Esophagus muscularis mucosa (tissue), 4 donors: Measurements from ENCODE around the gene CNBD2. TPM values are rescaled to one million over a fixed set of nuclear protein-coding genes. Genes with fewer than 3 reads are reported as not detected.
"Not testable (repeated sequence)": the region's sequence is repeated elsewhere in the genome, so short reads cannot be mapped to it uniquely, and the experiment has no call there.

Experiments used
- DNase-seq: peaks from one replicate; pipeline ENCODE4 v3.0.0-alpha.2; 2017; ENCODE audit errors: extremely low spot score
- H3K27ac ChIP-seq, 4 donors: fragments of 200-600 bp; sonication (generic); replicated peaks in 1 of 4; 1 replicate in 3 of 4; 2 replicates in 1 of 4; pipeline ENCODE4 v1.5.1; 2016 to 2019; ENCODE audit warnings: mild to moderate bottlenecking in 1 of 4
- H3K27me3 ChIP-seq, 4 donors: fragments of 200-600 bp; sonication (generic); one replicate each; pipeline versions ENCODE4 v1.5.1 to v1.6.0; 2016 to 2019
- H3K36me3 ChIP-seq, 4 donors: fragments of 200-600 bp; sonication (generic); one replicate each; pipeline ENCODE4 v1.5.1; 2016 to 2019
- H3K4me1 ChIP-seq, 4 donors: fragments of 200-600 bp; sonication (generic); one replicate each; pipeline ENCODE4 v1.5.1; 2016 to 2019
- H3K4me3 ChIP-seq, 4 donors: fragments of 200-600 bp; sonication (generic); 1 replicate in 2 of 4; 2 replicates in 2 of 4; pipeline ENCODE4 v1.5.1; 2016 to 2019; ENCODE audit warnings: mild to moderate bottlenecking in 4 of 4, moderate library complexity in 1 of 4
- H3K9me3 ChIP-seq, 4 donors: fragments of 200-600 bp; sonication (generic); 1 replicate in 3 of 4; 2 replicates in 1 of 4; pipeline ENCODE4 v1.5.1; 2016 to 2019
- EP300 ChIP-seq: sonication (generic); formaldehyde crosslinking; IDR thresholded peaks from one replicate; pipeline ENCODE4 v1.6.1; 2017; ENCODE audit warnings: antibody characterized with exemption
- POLR2A ChIP-seq: fragments of 450-650 bp; IDR thresholded peaks from one replicate; pipeline ENCODE4 v1.6.1; 2017; ENCODE audit warnings: antibody characterized with exemption, moderate library complexity, mild to moderate bottlenecking, low read depth
- POLR2AphosphoS5 ChIP-seq, 2 donors: sonication (generic); formaldehyde crosslinking; IDR thresholded peaks; one replicate each; pipeline ENCODE4 v1.6.1; 2017; ENCODE audit warnings: antibody characterized with exemption in 2 of 2
- WGBS: methylation state at CpG from one replicate; pipeline ENCODE4 v1.1.5; 2018; 5-methylcytosine and 5-hydroxymethylcytosine counted together
- intact Hi-C: fragments of 100-400 bp; cut with DNase I; formaldehyde crosslinking; loops from one replicate; pipeline ENCODE4 v1.15.1; 2023
- total RNA-seq, 4 donors: library from RNA; depleted of rRNA; stranded (reverse); fragments of >200 nt; gene quantifications; one replicate each; pipeline versions ENCODE4 v1.1.0 to v1.2.1, GENCODE V29; 2016
- TF ChIP-seq, protein P1 (sequence below), 3 experiments: fragments of 200-600 bp in 2 of 3; fragments of 450-650 bp in 1 of 3; sonication (generic) in 2 of 3; IDR thresholded peaks; one replicate each; pipeline ENCODE4 v1.5.1; 2017 to 2019; ENCODE audit warnings: antibody characterized with exemption in 3 of 3, mild to moderate bottlenecking in 2 of 3, moderate library complexity in 1 of 3

The CNBD2 gene
- total RNA-seq, 4 donors from 2014 or later: 4.2 to 7.1 (median 4.7) TPM

DNA sequence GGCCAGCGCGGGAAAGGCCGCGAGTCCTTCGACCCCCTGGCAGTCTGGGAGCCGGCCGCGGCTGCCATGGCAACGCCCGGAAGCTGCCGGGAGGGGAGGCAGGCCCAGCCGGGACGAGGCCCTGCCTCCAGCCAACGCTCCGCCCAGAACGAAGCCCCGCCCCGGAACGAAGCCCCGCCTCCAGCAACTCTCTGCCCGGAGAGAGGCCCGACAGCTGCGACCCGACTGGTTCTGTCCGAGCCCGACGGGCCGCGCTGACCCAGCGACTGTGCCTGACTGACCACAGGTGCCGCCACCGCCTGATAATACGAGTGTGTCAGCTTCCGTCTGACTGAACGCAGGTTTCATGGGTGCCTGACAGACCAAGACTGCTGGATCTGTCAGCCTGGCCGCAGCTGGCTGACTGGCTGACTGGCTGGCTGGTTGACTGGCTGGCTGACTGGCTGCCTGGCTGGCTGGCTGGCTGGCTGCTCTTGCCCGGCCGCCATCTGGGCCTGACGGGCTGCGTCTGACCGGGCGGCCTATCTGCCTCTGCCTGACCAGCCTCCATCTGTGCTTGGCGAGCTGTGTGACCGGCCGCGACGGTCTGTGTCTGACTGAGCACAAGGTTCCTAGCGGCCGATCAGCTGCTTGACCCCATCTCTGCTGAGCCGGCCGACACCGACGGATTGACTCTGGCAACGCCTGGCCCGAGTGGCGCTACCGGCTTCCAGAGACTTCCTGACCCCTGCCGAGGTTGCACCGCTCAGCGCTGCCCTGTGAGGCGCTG, 96.5 kb downstream of the CNBD2 start:
- peak overlapping the region; percentile 78 to 84 (median 82) for H3K27ac ChIP-seq
- WGBS: 4% methylated on average over 15 of the region's 61 CpGs
- H3K9me3 ChIP-seq: no peaks in the 10 kb centered on the region
- peak overlapping the region; percentile 60 to 83 (median 62) for H3K4me3 ChIP-seq
- peak; percentile 87 to 89 for TF ChIP-seq POLR2AphosphoS5 (IDR thresholded peaks at IDR 0.05)
- TF ChIP-seq, protein P1, sequence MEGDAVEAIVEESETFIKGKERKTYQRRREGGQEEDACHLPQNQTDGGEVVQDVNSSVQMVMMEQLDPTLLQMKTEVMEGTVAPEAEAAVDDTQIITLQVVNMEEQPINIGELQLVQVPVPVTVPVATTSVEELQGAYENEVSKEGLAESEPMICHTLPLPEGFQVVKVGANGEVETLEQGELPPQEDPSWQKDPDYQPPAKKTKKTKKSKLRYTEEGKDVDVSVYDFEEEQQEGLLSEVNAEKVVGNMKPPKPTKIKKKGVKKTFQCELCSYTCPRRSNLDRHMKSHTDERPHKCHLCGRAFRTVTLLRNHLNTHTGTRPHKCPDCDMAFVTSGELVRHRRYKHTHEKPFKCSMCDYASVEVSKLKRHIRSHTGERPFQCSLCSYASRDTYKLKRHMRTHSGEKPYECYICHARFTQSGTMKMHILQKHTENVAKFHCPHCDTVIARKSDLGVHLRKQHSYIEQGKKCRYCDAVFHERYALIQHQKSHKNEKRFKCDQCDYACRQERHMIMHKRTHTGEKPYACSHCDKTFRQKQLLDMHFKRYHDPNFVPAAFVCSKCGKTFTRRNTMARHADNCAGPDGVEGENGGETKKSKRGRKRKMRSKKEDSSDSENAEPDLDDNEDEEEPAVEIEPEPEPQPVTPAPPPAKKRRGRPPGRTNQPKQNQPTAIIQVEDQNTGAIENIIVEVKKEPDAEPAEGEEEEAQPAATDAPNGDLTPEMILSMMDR (IDR thresholded peaks at IDR 0.05): no peak
- no peak for TF ChIP-seq EP300
- no peaks in the 10 kb centered on the region for H3K36me3 ChIP-seq
- peak; percentile 99 for DNase-seq
- intact Hi-C loops: no loop called here
- peaks cover 5 to 19% (median 16%) of the 10 kb centered on the region in 4 donors for H3K4me1 ChIP-seq
- no peaks in the 10 kb centered on the region for H3K27me3 ChIP-seq

DNA sequence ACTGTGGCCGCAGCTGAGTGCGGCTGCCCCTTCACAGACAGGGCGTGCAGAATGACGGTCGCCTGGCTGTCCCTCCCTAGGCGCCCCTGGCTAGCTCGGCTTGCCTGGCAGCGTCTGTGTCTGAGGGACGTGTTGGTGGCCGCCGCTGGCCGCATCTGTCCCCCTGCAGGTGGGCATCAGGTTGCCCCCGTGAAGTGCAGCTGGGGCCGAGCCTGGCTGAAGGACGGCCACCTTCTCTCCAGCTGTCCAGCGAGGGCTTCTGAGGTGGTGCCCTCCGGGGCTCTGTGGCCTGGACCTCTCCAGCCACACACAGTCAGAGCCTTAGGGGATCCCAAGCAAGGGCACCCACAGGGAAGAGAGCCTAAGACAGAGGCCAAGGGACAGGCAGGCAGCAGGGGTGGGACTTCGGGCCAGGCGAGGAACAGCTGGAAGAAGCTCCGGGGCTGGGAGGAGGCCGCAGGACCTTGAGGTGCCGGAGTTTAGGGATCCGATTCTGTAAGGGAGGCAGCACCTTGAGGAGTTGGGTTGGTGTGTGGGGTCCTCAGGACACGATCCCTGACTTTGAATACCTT, 97.1 kb downstream of the CNBD2 start:
- H3K36me3 ChIP-seq: no peaks in the 10 kb centered on the region
- H3K4me3 ChIP-seq: peak overlapping the region; percentile 60 to 83 (median 62)
- H3K27me3 ChIP-seq: no peaks in the 10 kb centered on the region
- intact Hi-C loops: no loop called here
- peak overlapping the region; percentile 78 to 84 (median 82) for H3K27ac ChIP-seq
- no peak for TF ChIP-seq POLR2A
- no peak for TF ChIP-seq EP300
- no peak for TF ChIP-seq POLR2AphosphoS5 (IDR thresholded peaks at IDR 0.05)
- TF ChIP-seq, protein P1 (IDR thresholded peaks at IDR 0.05): no peak
- WGBS: 97% methylated on average over 3 of the region's 24 CpGs
- H3K9me3 ChIP-seq: no peaks in the 10 kb centered on the region
- H3K4me1 ChIP-seq: peaks cover 5 to 19% (median 16%) of the 10 kb centered on the region in 4 donors
- DNase-seq: no peak

DNA sequence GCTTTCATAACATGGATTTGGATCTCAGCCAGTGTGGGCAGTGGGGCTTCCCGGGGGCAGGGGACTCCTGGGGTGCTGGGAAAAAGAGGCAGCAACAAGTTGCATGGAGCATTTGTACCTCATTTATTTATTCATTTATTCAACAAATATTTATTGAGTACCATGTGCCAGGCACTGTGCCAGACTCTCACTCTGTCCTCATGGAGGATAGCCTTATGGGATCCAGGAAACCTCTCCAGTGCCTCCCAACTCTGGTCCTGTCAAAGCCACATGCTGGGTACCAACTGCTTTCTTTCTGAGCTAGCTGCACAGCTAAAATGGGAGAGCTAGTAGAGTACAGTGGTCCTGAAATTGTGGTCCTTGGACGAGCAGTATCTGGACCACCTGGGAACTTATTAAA, 98.4 kb downstream of the CNBD2 start:
- Histone ChIP-seq H3K4me1 (peaks cover 5 to 19% (median 16%) of the 10 kb centered on the region in 4 donors), H3K36me3 (no peaks in the 10 kb centered on the region), H3K4me3 (no peak overlapping the region), H3K27ac (no peak overlapping the region), H3K27me3 (no peaks in the 10 kb centered on the region), H3K9me3 (no peaks in the 10 kb centered on the region)
- DNase-seq: no peak
- WGBS: 78% methylated on average over 2 of the region's 2 CpGs
- intact Hi-C loops: no loop called here
- TF ChIP-seq POLR2A (no peak), POLR2AphosphoS5 (IDR thresholded peaks at IDR 0.05) (no peak), EP300 (no peak)
- TF ChIP-seq, protein P1 (IDR thresholded peaks at IDR 0.05): no peak

DNA sequence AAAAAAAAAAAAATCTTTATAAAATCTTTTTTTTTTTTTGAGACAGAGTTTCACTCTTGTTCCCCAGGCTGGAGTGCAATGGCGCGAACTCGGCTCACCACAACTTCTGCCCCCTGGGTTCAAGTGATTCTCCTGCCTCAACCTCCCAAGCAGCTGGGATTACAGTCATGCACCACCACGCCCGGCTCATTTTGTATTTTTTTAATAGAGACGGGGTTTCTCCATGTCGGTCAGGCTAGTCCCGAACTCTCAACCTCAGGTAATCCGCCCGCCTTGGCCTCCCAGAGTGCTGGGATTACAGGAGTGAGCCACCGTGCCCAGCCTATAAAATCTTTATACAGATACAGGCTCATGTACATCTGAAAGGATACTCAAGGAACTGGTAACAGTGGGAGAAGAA, 100.1 kb downstream of the CNBD2 start:
- H3K27ac ChIP-seq, H3K27me3 ChIP-seq, H3K36me3 ChIP-seq, H3K4me3 ChIP-seq, DNase-seq, H3K9me3 ChIP-seq, intact Hi-C loops: not testable (repeated sequence)
- peaks cover 5 to 19% (median 16%) of the 10 kb centered on the region in 4 donors for H3K4me1 ChIP-seq
- 89% methylated on average over 11 of the region's 11 CpGs for WGBS

DNA sequence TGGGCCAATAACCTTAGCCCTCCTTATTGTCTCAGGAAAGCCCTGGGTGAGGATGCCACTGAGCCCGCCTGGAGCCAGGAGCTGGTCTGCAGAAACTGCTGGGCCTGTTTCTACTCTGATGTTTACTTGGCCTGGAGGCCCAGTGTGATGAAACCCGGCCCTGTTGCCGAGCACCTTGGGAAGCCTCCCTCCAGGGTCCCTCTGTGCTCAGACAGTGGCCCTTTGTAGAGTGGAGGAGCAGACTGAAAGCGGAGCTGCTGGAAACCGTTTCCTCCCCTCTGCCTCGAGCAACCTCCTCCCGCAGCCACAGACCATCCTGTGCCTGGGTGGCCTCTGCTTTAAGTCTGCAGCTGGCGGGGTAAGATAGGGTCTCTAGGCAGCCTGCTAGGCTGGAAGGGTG, 102.1 kb downstream of the CNBD2 start:
- Histone ChIP-seq H3K36me3 (no peaks in the 10 kb centered on the region), H3K9me3 (no peaks in the 10 kb centered on the region), H3K27me3 (no peaks in the 10 kb centered on the region), H3K4me1 (peaks cover 0 to 5% (median 2%) of the 10 kb centered on the region in 4 donors), H3K4me3 (no peak overlapping the region), H3K27ac (no peak overlapping the region)
- intact Hi-C loops: no loop called here
- no peak for DNase-seq
- 44% methylated on average over 3 of the region's 8 CpGs for WGBS
- no peak for TF ChIP-seq EP300
- TF ChIP-seq POLR2A: no peak
